K562 (cell line): ENCODE results near the gene CMIP. TPM values are rescaled to one million over a fixed set of nuclear protein-coding genes. Genes with fewer than 3 reads are reported as not detected.

Experiments
- ATAC-seq: fragments of 200-7000 bp; cut with Tn5 transposase; 3 replicates; pipeline ENCODE4 v1.9.1; 2020; ENCODE audit warnings: moderate library complexity
- BruUV-seq: library from RNA; stranded (reverse); fragments of 400-500 nt; replicated peaks from 2 replicates; lab custom pipeline; 2021; lab: Mats Ljungman, UMichigan
- CTCF ChIA-PET: fragments of 300-600 bp; formaldehyde crosslinking; extraction: SDS; loops from one replicate; lab custom pipeline; 2021; ENCODE audit warnings: low intra/inter-chr PET ratio; lab: Yijun Ruan, JAX
- POLR2A ChIA-PET: fragments of 300-600, 350-650 bp; sonication (Branson Sonifier 250); formaldehyde crosslinking; extraction: SDS; loops from one replicate; lab custom pipeline; 2021; ENCODE audit warnings: antibody characterized with exemption, inconsistent platforms; lab: Yijun Ruan, JAX
- DNase-seq, 4 experiments: peaks; one replicate each; pipeline versions ENCODE4 v3.0.0 to v3.0.0-alpha.2; 2011 to 2018; ENCODE audit warnings: low spot score in 3 of 4, mixed read lengths in 3 of 4; ENCODE audit errors: extremely low read depth in 1 of 4
- FAIRE-seq: peaks from 2 replicates; lab custom pipeline; 2011; peaks lifted over from hg19 to GRCh38; lab: Jason Lieb, UNC
- H2AFZ ChIP-seq: 2 replicates; pipeline ENCODE4 v1.6.0; 2011; ENCODE audit warnings: low read depth, low read length, control low read depth, inconsistent platforms
- H3K27ac ChIP-seq: fragments of 200-600 bp; 3 replicates; pipeline ENCODE4 v1.8.0; 2011; ENCODE audit warnings: low read depth, mild to moderate bottlenecking, control low read depth, inconsistent platforms, low read length, moderate library complexity, mixed read lengths; ENCODE audit errors: extremely low read depth
- H3K27me3 ChIP-seq, 2 experiments: fragments of 300-600 bp in 1 of 2; 2 replicates in 1 of 2; 3 replicates in 1 of 2; pipeline versions ENCODE4 v1.6.0 to v1.8.0; 2011; ENCODE audit warnings: inconsistent platforms in 2 of 2, low read length in 2 of 2, mild to moderate bottlenecking in 1 of 2, mixed read lengths in 1 of 2, moderate library complexity in 1 of 2; ENCODE audit not compliant: control insufficient read depth in 2 of 2, insufficient read depth in 2 of 2
- H3K36me3 ChIP-seq: fragments of 300-600 bp; 3 replicates; pipeline ENCODE4 v1.8.0; 2011; ENCODE audit warnings: mild to moderate bottlenecking, low read length, inconsistent platforms; ENCODE audit not compliant: control insufficient read depth, insufficient read depth
- H3K4me1 ChIP-seq, 2 experiments: fragments of 200-600 bp in 1 of 2; replicated peaks in 1 of 2; 2 replicates in 1 of 2; 3 replicates in 1 of 2; pipeline versions ENCODE4 v1.5.1 to v1.8.0; 2011; ENCODE audit warnings: inconsistent platforms in 2 of 2, low read length in 2 of 2, mild to moderate bottlenecking in 1 of 2, mixed read lengths in 1 of 2, moderate library complexity in 1 of 2; ENCODE audit not compliant: control insufficient read depth in 2 of 2, insufficient read depth in 2 of 2
- H3K4me2 ChIP-seq: 2 replicates; pipeline ENCODE4 v1.6.1; 2011; ENCODE audit warnings: low read length, control low read depth, inconsistent platforms, mixed read lengths; ENCODE audit not compliant: insufficient read depth
- H3K4me3 ChIP-seq: fragments of 200-600 bp; sonication (generic), shearing (Covaris generic); 2 replicates; pipeline ENCODE4 v1.5.1; 2016; ENCODE audit warnings: control low read depth, inconsistent platforms
- H3K79me2 ChIP-seq: fragments of 200-600 bp; 3 replicates; pipeline ENCODE4 v1.8.0; 2011; ENCODE audit warnings: low read length, inconsistent platforms; ENCODE audit not compliant: control insufficient read depth, insufficient read depth
- H3K9ac ChIP-seq, 2 experiments: 2 replicates each; pipeline versions ENCODE4 v1.6.0 to v1.6.1; 2011; ENCODE audit warnings: low read depth in 2 of 2, low read length in 2 of 2, control low read depth in 1 of 2, inconsistent platforms in 1 of 2, mild to moderate bottlenecking in 1 of 2, mixed read lengths in 1 of 2; ENCODE audit not compliant: insufficient read depth in 1 of 2
- H3K9me1 ChIP-seq: one replicate; pipeline ENCODE4 v1.6.0; 2011; ENCODE audit warnings: inconsistent platforms, mild to moderate bottlenecking, low read length, moderate library complexity; ENCODE audit not compliant: control insufficient read depth, insufficient read depth
- H3K9me3 ChIP-seq: replicated peaks from 2 replicates; pipeline ENCODE4 v1.5.1; 2011; ENCODE audit warnings: low read depth, low read length, inconsistent platforms; ENCODE audit not compliant: control insufficient read depth, insufficient read depth
- H4K20me1 ChIP-seq: replicated peaks from 2 replicates; pipeline ENCODE4 v1.6.1; 2011; ENCODE audit warnings: low read length, inconsistent platforms, mixed read lengths; ENCODE audit not compliant: control insufficient read depth, insufficient read depth
- ATF1 ChIP-seq, 2 experiments: fragments of 450-650 bp in 1 of 2; IDR thresholded peaks; 2 replicates each; pipeline ENCODE4 v1.6.1; 2016; ENCODE audit warnings: missing compliant biosample characterization in 1 of 2, missing genetic modification characterization in 1 of 2
- CBX3 ChIP-seq, 2 experiments: IDR thresholded peaks; 1 replicate in 1 of 2; 2 replicates in 1 of 2; pipeline ENCODE4 v1.6.1; 2012; ENCODE audit warnings: inconsistent platforms in 2 of 2, low read length in 2 of 2, borderline replicate concordance in 1 of 2, control low read depth in 1 of 2
- ETV1 ChIP-seq: fragments of 450-650 bp; conservative IDR thresholded peaks from 2 replicates; pipeline ENCODE4 v1.6.1; 2016; ENCODE audit warnings: missing genetic modification characterization, control low read depth, low read depth, missing compliant biosample characterization
- PRMT5 ChIP-seq: sonication (generic); formaldehyde crosslinking; IDR thresholded peaks from 2 replicates; pipeline ENCODE4 v1.5.0; 2020; ENCODE audit warnings: missing genetic modification reagents
- RFX1 ChIP-seq: fragments of 450-650 bp; IDR thresholded peaks from 2 replicates; pipeline ENCODE4 v1.6.1; 2016; ENCODE audit warnings: mild to moderate bottlenecking, moderate library complexity
- ZKSCAN3 ChIP-seq: fragments of 250-450 bp; sonication (Bioruptor Pico); IDR thresholded peaks from 2 replicates; pipeline ENCODE4 v1.4.0; 2020
- ZNF224 ChIP-seq: sonication (generic); formaldehyde crosslinking; IDR thresholded peaks from 2 replicates; pipeline ENCODE4 v1.8.0; 2022; ENCODE audit warnings: mild to moderate bottlenecking, missing genetic modification reagents
- ZNF3 ChIP-seq: fragments of 250-450 bp; sonication (Bioruptor Pico); IDR thresholded peaks from 2 replicates; pipeline ENCODE4 v1.5.0; 2021; ENCODE audit warnings: mild to moderate bottlenecking, moderate library complexity
- ZNF561 ChIP-seq: fragments of 450-650 bp; formaldehyde crosslinking; conservative IDR thresholded peaks from 2 replicates; pipeline ENCODE4 v1.4.0; 2020; ENCODE audit warnings: mild to moderate bottlenecking, moderate library complexity
- WGBS: fragments of 100-300 bp; shearing (Covaris generic); methylation state at CpG from one replicate; pipeline ENCODE4 v1.1.6; 2016; ENCODE audit warnings: low coverage, mixed read lengths; ENCODE audit not compliant: insufficient coverage; ENCODE audit errors: missing lambda C conversion rate; 5-methylcytosine and 5-hydroxymethylcytosine counted together
- in situ Hi-C: fragments of 300-500 bp; cut with MboI; formaldehyde crosslinking; loops from 4 replicates; pipeline ENCODE4 v1.15.0; 2018; ENCODE audit warnings: inconsistent platforms, mixed read lengths
- intact Hi-C: fragments of 100-400 bp; cut with micrococcal nuclease; formaldehyde crosslinking; loops from 2 replicates; pipeline ENCODE4 v1.14.2; 2022
- polyA plus RNA-seq, 8 experiments: library from polyadenylated mRNA; depleted of rRNA in 4 of 8; stranded (reverse) in 5 of 8; unstranded in 3 of 8; fragments of >200 nt; fragmentation: Nextera tagmentation in 2 of 8; fragmentation: Illumina TruSeq in 1 of 8; extraction: Ambion mirVana in 2 of 8; extraction: Trizol in 1 of 8; gene quantifications; 2 replicates each; pipeline versions ENCODE4 v1.2.1 to v1.2.3, GENCODE V29; 2011 to 2014; ENCODE audit warnings: inconsistent platforms in 1 of 8, missing spikeins in 1 of 8
- total RNA-seq, 7 experiments: library from RNA; depleted of rRNA in 6 of 7; stranded (reverse); fragments of >200 nt in 6 of 7; fragmentation: Illumina TruSeq in 2 of 7; extraction: Trizol in 2 of 7; gene quantifications; 2 replicates each; pipeline versions ENCODE4 v1.2.1 to v1.2.3, GENCODE V29; 2011 to 2021; ENCODE audit warnings: low replicate concordance in 1 of 7
- TF ChIP-seq, protein P1 (sequence below): fragments of 450-650 bp; IDR thresholded peaks from one replicate; pipeline ENCODE4 v1.6.1; 2018; ENCODE audit warnings: mild to moderate bottlenecking, moderate library complexity; ENCODE audit not compliant: partially characterized antibody
- TF ChIP-seq, protein P2 (sequence below), 2 experiments: fragments of 450-650 bp in 1 of 2; sonication (generic) in 1 of 2; formaldehyde crosslinking; conservative IDR thresholded peaks; 2 replicates each; pipeline versions ENCODE4 v1.4.0 to v1.8.1; 2020 to 2022; ENCODE audit warnings: mild to moderate bottlenecking in 1 of 2, missing genetic modification reagents in 1 of 2

CMIP gene
- total and polyA plus RNA-seq, 9 of the 15 experiments (the other 6 are each of a cell fraction or from before 2014, with no cell fraction given) = 0.94 to 82.5 (median 10.3) TPM

GRCh38 chr16:81543571-81543970 is 99.0 kb downstream of the CMIP start:
- no peak for ATAC-seq
- Histone ChIP-seq H3K27ac (no peak overlapping the region), H3K9me3 (no peaks in the 10 kb centered on the region), H3K4me1 (peaks cover 0 to 12% of the 10 kb centered on the region in 2 experiments; a peak in 3 of 5 replicates), H3K27me3 (no peaks in the 10 kb centered on the region), H3K9ac (peak overlapping the region in 1 of 2 experiments; percentile 63; a peak in 2 of 4 replicates), H3K4me2 (no peak overlapping the region), H3K36me3 (no peaks in the 10 kb centered on the region), H3K79me2 (peaks cover 87% of the 10 kb centered on the region), H3K4me3 (no peak overlapping the region), H2AFZ (no peak overlapping the region), H4K20me1 (peaks cover 23% of the 10 kb centered on the region), H3K9me1 (peaks cover 9% of the 10 kb centered on the region)
- DNase-seq = no peak
- peak; percentile 6 for FAIRE-seq
- no TSS peak for BruUV-seq
- 74% methylated on average over 3 of the region's 3 CpGs for WGBS
- CTCF ChIA-PET = no interaction called here
- TF ChIP-seq, protein P1, sequence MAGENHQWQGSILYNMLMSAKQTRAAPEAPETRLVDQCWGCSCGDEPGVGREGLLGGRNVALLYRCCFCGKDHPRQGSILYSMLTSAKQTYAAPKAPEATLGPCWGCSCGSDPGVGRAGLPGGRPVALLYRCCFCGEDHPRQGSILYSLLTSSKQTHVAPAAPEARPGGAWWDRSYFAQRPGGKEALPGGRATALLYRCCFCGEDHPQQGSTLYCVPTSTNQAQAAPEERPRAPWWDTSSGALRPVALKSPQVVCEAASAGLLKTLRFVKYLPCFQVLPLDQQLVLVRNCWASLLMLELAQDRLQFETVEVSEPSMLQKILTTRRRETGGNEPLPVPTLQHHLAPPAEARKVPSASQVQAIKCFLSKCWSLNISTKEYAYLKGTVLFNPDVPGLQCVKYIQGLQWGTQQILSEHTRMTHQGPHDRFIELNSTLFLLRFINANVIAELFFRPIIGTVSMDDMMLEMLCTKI = no peak
- TF ChIP-seq PRMT5 (CRISPR knock-in tag) (no peak), ZNF3 (CRISPR knock-in tag) (no peak), ZNF561 (no peak), RFX1 (no peak), ZNF224 (no peak), ZKSCAN3 (CRISPR knock-in tag) (no peak), ETV1 (tag) (no peak), ATF1 (CRISPR knock-in tag; IDR thresholded peaks at IDR 0.05) (no peak), ATF1 (tag; IDR thresholded peaks at IDR 0.05) (no peak), CBX3 (IDR thresholded peaks at IDR 0.05; ENCODE audit: borderline replicate concordance in 1 of 2, low read length in 2 of 2) (no peak)
- TF ChIP-seq, protein P2, sequence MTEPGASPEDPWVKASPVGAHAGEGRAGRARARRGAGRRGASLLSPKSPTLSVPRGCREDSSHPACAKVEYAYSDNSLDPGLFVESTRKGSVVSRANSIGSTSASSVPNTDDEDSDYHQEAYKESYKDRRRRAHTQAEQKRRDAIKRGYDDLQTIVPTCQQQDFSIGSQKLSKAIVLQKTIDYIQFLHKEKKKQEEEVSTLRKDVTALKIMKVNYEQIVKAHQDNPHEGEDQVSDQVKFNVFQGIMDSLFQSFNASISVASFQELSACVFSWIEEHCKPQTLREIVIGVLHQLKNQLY (CRISPR knock-in tag; conservative IDR thresholded peaks at IDR 0.05) = no peak
- POLR2A ChIA-PET = interaction anchor here (0.7 kb wide), 1 partner anchor 228 kb away, joined by 3 read pairs; no protein-coding TSS in a partner anchor
- intact Hi-C loops (no loop called here), in situ Hi-C loops (no loop called here)
